SK-N-DZ (cell line): ENCODE results near the gene TRIM46.

ENCODE experiments used
- DNase-seq: peaks from one replicate; pipeline ENCODE4 v3.0.0-alpha.2; 2015; ENCODE audit warnings: low spot score

Gene TRIM46

DNA sequence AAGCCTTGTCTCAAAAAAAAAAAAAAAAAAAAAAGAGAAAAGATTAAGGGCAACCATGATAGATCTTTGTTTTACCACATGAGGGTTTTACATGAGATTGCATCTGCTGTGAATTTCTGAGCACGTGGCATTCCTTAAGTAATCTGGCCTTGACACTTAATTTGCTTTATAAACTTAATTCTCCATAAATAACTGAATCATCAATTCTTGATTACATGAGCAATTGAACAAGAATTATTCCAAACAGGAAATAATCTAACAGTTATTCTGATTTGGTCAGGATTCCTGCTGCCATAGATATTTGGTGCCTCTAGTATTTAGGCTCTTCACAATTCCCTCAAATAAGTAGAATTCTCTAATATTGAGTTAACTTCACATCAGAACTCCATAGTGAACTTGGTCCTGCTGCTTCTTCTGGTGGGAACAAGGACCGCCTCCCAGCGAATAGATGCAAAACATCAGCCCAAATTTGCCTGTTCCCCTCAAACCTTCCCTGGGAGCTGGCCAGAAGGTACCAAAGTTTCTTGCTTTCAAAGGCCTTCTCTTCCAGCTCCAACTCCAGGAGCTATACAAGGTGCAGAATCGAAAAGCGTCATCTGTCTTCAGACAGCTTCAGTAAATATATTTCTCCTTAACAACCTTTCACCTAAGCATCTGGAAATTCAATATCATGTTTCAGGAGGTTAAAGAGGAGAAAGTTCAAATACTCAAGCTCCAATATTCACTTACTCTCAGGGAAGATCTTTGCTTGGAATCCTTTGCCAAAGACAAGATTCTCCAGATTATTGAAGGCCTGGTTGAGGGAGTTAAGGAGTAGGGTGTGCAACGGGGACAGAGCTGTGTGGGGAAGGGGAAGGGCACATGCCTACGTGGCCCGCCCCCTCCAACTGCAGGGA lies 1.6 kb upstream of the TRIM46 start:
- DNase-seq = no peak

DNA sequence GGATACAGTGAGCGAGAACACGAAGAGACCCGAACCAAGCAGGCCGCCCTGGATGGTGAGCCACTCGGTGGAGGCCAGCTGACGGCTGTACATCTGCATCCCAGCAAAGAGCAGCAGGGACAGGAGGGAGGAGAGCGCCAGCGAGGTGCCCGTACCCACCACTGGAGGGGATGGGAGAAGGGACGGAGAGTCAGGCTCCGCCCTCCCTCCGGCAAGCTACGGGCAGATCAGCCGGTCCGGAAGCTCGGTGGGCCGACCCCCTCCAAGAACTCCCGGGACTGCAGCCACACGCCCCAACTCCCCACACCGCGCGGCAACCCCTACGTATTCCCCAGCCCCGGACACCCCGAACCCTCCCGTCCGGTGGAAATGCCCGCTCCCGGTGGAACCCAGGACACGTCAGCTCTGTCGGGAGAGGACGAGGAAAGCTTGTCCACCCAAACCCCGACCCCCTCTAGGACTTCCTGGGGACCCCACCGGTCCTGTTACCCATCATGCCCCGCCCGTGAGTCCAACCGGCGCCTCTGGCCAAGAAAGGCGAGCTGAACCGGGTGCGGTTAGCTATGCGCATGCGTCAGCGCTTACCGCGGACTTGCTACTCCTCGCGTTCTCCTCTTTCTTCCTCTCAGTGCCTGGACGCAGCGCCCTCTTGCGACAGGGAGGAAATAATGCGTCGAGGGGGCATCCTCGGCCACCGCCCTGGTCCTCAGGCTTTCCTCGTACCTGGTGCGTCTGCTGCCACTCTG lies 744 bp upstream of the TRIM46 start, which contains the start of gene KRTCAP2:
Gene KRTCAP2, minus strand, starts transcription at position 573 of the 746 bp plus-strand sequence. Its CDS starts 80 bp downstream, at position 493.
- DNase-seq = peak; percentile 99

DNA sequence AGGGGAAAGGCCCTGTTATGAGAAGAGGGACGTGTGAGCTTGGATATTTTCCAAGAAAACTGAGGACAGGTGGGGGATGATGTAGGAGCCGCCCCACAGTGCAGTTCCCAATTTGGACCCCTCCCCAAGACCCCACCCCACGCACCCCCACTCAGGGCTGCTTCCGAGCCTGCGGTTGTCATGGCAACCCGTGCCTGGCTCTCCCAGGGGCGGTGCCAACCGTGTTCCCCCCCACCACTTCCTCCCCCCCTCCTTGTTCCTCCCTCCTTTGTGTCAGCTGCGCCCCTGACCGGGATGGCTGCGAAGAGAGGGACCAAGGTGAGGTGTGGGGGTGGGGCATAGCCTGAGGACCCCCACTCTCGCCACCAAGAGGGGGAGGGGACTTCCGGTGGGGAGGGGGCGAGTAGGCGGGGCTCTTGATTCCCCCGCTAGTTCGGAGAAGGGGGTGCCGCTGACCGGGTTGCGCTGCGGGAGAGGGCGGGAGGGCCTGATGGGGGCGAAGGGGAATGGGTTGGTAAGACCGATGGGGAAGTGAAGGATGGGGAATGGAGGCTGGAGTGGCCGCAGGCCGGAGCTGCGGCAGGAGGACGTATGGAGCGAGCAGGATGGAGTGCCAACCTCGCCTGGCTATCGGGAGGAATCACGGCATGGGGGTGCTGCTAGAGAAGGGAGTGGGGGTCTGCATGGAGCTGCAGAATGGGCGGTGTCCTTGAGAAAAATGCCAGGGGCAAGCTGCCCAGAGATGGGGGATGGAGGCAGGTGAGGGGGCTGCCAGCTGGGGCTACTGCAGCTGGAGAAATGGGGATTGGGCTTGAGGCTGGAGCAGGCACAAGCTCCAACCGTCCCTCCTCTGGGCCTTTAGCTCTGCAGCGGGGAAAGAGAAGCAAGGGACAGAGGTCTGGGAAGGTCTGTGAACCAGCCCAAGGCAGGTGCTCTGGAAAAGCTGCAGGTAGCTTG lies 953 bp downstream of the TRIM46 start:
- DNase-seq = peak; percentile 82

DNA sequence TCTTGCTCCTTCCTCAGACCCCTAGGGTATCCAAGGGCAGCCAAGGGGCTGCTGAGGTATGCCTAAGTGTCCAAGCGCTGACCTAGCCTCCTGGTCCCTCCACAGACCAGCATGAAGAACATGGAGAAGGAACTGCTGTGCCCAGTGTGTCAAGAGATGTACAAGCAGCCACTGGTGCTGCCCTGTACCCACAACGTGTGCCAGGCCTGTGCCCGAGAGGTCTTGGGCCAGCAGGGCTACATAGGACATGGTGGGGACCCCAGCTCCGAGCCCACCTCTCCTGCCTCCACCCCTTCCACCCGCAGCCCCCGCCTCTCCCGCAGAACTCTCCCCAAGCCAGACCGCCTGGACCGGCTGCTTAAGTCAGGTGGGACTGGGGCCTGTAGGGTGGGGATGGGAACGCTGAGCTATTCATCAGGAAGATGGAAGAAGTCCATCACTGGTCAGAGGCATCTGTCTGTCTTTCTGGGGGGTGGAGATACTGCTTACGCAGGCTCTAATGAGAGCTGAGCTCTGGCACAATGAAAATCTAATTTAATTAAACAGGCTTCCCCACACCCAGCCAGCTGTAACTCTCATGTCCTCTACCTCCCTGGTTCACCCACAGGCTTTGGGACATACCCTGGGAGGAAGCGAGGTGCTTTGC lies 1.8 kb downstream of the TRIM46 start:
- DNase-seq = peak; percentile 65

DNA sequence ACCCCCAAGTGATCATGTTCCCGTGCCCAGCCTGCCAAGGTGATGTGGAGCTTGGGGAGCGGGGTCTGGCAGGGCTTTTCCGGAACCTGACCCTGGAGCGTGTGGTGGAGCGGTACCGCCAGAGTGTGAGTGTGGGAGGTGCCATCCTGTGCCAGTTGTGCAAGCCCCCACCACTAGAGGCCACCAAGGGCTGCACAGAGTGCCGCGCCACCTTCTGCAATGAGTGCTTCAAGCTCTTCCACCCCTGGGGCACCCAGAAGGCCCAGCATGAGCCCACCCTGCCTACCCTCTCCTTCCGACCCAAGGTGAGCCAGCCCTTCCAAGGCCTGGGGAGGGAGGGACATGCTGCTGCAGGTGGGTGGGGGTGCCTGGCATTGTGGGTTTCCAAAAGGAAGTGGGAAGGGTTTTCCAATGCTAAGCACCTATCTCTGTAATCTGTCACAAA lies 2.3 kb downstream of the TRIM46 start:
- peak; percentile 42 for DNase-seq

DNA sequence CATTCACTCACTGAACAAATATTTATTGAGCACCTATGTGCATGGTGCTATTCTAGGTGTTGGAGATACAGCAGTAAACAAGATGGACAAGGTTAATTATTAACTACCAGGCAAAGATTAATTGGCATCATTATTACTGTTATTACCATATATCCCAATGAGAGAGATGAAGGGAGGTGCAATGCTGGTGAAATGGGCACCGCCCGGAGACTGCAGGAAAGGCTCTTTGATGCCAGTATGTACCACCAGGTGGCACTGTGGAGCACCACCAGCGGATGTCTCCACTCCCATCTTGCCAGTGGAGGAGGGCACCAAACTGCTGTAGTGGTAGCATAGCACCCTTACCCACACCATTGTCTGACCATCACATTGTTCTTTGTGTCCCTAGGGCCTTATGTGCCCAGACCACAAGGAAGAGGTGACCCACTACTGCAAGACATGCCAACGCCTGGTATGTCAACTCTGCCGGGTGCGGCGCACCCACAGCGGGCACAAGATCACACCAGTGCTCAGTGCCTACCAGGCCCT lies 3.0 kb downstream of the TRIM46 start:
- peak; percentile 71 for DNase-seq

DNA sequence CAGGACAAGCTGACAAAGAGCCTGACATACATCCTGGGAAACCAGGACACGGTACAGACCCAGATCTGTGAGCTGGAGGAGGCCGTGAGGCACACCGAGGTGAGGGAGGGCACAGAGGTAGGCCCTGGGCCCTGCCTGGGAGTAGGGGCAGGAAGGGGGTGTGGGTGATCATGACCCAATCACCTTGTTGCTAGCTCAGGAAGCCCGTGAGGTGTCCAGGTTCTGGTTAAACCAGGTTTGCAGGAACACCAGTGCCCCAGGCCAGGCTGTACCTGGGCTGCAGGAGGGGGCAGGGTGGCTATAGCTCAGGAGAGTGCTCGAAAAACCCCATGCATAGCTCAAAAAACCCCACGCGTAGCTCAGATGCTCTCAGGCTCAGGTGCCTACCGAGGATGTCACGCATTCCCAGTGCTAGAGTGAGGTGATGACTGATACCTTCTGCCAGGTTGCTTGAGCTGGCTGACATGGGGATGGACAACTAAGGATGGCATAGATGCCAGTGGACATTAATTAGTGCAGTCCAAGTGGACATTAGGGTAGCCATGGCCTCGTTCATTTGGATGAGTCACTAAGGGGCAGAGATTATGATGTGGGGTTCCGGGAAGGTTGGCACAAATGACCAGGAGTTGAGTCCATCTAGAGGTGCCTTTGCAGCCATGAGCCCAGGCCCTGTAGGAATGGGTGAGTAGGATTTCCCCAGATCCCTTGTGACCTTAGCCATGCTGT lies 3.7 kb downstream of the TRIM46 start:
- no peak for DNase-seq

DNA sequence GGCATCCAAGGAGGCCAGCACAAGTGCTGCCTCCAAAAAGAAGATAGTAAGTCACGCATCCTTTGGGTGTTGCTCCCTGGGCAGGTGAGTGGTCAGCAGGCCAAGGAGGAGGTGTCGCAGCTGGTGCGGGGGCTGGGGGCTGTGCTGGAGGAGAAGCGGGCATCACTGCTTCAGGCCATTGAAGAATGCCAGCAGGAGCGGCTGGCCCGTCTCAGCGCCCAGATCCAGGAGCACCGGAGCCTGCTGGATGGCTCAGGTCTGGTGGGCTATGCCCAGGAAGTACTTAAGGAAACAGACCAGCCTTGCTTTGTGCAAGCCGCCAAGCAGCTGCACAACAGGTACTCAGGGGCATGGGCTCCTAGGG lies 4.3 kb downstream of the TRIM46 start:
- no peak for DNase-seq

DNA sequence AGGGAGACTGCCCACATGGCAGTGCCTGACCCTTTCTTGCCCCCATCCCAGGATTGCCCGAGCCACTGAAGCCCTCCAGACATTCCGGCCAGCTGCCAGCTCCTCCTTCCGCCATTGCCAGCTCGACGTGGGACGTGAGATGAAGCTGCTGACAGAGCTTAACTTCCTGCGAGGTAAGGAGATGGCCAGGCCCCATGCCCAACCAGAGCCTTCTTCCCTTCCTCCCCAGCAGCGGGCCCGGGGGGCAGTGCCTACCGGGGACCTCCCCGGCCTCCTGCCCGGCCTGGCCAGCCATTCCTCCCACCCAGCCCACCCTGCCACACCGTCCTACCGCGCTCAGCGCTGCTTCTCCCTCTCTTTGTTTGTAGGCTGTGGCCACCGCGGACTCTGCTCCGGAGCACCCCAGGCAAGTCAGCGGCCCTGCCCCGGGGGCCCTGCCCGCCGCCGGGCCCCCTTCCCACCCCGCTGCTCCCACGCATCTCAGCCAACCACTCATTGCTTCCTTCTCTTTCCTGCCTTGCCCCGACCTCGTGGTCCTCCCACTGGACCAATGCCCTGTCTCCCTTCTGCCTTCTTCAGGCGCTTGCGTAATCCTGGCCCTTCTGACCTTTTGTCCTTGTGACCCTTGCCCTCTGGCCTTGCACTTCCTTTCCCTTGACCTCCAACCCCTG lies 4.9 kb downstream of the TRIM46 start:
- DNase-seq = peak; percentile 15

DNA sequence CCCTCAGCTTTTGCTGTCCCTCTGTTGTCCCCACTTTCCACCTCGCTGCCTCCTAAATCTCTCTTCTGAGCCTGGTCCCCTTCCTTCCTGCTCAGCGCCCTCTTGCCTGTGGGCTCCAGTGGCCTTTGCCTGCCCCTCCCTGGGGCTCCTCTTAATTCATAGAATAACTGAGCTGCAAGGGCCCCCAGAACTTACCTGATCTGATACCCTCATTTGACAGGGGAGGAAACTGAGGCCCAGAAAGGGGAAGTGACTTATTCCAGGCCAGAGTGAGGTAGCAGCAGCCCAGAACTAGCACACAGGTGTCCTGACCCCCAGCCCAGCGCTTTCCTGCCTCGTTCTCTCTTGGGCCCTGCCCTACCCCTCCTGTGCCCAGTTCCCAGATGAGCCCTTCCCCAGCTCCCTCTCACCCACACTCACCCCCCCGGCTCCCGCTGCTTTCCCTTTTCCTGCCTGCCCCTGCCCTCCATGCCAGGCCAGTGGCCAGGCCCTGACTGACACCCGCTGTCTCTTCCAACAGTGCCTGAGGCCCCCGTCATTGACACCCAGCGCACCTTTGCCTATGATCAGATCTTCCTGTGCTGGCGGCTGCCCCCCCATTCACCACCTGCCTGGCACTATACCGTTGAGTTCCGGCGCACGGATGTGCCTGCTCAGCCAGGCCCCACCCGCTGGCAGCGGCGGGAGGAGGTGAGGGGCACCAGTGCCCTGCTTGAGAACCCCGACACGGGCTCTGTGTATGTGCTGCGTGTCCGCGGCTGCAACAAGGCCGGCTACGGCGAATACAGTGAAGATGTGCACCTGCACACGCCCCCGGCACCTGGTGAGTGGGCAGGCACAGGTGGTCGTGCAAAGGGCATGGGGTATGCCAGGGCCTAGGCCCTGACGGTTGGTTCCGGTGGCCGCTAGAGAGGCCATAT lies 5.7 kb downstream of the TRIM46 start:
- DNase-seq = no peak

DNA sequence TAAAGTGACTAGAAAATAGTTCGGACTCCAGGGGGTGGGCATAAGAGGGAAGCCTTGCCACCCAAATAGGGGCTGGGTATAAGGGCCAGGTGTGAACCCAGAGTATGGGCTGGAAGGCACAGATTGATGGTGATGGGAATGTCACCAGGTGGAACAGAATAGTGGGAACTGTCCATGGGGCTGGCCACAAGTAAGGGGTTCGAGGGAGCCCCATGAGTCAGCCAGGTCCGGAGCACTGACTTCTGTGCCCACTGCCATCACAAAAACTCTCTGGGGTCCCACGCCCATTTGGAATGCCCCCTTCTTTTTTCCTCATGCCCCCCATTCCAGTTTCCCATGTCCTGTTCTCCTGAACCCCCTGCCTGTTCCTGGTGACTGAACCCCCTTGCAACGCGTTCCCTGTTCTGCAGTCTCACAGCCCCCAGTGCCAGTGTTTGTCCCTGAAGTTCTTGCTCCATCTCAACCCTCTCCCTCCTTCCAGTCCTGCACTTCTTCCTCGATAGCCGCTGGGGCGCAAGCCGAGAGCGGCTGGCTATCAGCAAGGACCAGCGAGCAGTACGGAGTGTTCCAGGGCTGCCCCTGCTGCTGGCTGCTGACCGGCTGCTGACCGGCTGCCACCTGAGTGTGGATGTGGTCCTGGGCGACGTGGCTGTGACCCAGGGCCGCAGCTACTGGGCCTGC lies 7.9 kb downstream of the TRIM46 start:
- DNase-seq = no peak

DNA sequence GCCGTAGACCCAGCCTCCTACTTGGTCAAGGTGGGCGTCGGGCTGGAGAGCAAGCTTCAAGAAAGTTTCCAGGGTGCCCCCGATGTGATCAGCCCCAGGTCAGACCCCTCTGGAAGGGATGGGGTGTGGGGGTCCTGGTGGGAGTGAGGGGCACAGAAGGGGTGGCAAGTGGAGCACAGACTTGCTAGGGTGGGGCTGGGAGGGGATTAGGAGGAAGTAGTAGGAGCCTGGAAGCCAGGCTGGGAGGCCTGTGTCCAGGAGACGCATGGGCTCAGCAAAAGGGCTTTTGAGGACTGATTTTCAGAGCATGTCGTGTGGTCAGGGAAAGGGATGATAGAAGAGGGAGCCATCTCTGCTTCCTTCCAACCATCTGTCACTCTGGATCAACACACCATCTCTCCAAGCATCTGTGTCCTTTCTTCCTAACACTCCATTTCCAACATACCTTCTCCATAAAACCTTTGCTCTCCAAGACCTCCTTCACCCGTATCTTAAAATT lies 8.5 kb downstream of the TRIM46 start:
- DNase-seq = no peak

DNA sequence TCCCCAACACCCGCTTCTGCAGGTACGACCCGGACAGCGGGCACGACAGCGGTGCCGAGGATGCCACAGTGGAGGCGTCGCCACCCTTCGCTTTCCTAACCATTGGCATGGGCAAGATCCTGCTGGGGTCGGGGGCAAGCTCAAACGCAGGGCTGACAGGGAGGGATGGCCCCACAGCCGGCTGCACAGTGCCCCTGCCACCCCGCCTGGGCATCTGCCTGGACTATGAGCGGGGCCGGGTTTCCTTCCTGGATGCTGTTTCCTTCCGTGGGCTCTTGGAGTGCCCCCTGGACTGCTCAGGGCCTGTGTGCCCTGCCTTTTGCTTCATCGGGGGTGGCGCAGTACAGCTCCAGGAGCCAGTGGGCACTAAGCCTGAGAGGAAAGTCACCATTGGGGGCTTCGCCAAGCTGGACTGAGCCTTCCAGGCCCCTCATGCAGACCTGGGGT lies 10.1 kb downstream of the TRIM46 start:
- no peak for DNase-seq

DNA sequence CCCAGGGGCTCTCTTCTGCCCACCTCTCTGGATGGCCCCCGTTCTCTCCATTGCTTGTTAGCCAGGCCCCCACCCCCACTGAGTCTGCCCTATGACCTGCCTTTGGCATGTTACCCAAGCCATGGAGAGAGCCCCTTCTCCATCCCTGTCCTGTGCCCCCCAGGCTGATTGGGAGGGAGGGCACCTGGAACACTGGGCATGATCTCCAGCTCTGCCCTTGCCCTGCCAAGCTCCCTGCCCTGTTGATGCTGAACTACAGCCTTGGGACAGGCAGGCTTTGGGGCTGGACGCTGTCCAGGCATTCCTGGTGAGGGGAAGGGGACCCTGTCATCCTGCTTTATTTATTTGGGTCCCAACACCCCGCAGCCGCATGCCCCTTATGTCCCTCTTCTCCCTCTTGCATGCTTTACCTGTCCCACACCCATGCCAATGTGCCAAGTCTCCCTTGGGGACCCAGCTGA lies 10.7 kb downstream of the TRIM46 start:
- no peak for DNase-seq

DNA sequence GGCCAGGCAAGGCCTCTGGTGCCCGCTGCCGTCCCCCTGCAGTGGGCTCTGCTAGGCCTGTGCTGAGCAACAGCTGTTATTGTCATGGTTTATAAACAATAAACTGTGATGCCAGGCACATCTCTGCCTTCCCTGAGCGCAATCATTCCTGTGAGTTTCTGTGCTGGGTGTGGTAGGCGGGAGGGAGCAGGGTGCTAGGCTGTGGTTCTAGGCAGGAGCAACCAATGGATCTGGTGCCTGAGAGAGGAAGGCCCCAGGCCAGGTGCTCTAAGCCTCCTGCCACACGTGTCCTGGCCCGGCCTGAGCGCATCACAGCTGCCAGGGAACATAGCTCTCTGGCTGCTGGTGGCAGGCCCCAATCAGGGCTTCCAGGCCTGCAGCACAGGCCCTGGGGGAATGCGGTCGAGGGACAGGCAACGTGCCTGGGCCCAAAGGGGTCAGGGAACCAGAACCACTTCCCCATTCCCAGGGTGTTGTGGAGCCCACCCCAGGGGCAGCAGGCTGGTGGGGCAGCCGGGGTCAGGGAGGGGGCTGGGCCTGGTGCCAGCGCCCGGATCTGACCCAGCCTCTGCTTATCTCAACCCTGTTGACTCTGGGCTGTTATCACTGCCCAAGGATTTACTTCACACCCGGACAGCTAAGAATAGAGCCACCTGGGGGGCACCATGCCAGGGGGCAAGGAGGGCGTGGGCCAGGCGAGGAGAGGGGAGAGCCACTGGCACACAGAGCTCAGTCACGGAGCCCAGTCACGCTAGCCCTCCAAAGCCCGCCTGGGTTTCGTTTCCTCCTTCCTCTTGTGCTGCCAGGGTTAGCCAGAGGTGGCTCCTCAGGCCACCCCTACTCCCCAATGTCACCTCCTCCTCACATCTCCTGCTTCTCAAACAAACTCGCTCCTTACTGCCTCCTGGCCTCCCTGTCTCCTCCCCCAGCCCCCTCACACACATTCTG lies 11.5 kb downstream of the TRIM46 start:
- DNase-seq = no peak

DNA sequence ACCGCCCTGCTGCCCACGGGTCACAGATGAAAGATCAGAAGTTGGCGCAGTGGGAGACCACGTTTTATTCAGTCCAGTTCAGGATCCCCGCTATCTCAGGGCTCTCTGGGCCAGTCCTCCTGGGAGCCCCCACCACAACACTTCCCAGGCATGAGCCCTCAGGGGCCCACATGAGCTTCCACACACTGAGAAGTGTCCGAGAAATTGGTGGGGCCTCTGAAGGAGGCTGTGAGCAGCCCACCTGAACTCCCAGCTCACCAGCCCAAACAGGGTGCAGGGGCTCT lies 12.1 kb downstream of the TRIM46 start:
- DNase-seq = no peak
